Liver (tissue), 3 donors: ENCODE data around the gene XXYLT1.

ENCODE experiments used
- CTCF ChIP-seq: fragments of 150-350 bp; IDR thresholded peaks from 2 replicates; pipeline ENCODE4 v1.5.1; 2017; ENCODE audit warnings: improper control_type of control experiment, low read depth, low read length; ENCODE audit not compliant: missing input control
- EGR1 ChIP-seq, 2 donors: IDR thresholded peaks; 2 replicates each; pipeline ENCODE4 v1.6.1; 2016 to 2018; ENCODE audit warnings: antibody characterized with exemption in 2 of 2, low read depth in 2 of 2
- FOXA1 ChIP-seq: IDR thresholded peaks from 2 replicates; pipeline ENCODE4 v1.6.1; 2016; ENCODE audit warnings: antibody characterized with exemption
- GABPA ChIP-seq, 2 donors: IDR thresholded peaks in 1 of 2; conservative IDR thresholded peaks in 1 of 2; 2 replicates each; pipeline ENCODE4 v1.6.1; 2016; ENCODE audit warnings: antibody characterized with exemption in 2 of 2, mild to moderate bottlenecking in 1 of 2, moderate library complexity in 1 of 2
- HNF4G ChIP-seq: IDR thresholded peaks from 2 replicates; pipeline ENCODE4 v1.6.1; 2016; ENCODE audit warnings: antibody characterized with exemption
- JUND ChIP-seq, 2 donors: IDR thresholded peaks; 2 replicates each; pipeline ENCODE4 v1.6.1; 2016; ENCODE audit warnings: antibody characterized with exemption in 2 of 2
- MAX ChIP-seq: IDR thresholded peaks from 2 replicates; pipeline ENCODE4 v1.6.1; 2016; ENCODE audit warnings: antibody characterized with exemption
- RAD21 ChIP-seq, 2 donors: IDR thresholded peaks; 2 replicates each; pipeline ENCODE4 v1.6.1; 2016; ENCODE audit warnings: antibody characterized with exemption in 2 of 2, mild to moderate bottlenecking in 2 of 2
- RXRA ChIP-seq, 2 donors: IDR thresholded peaks; 2 replicates each; pipeline ENCODE4 v1.6.1; 2017 to 2018; ENCODE audit warnings: antibody characterized with exemption in 2 of 2, mild to moderate bottlenecking in 1 of 2
- SP1 ChIP-seq: IDR thresholded peaks from 2 replicates; pipeline ENCODE4 v1.6.1; 2018; ENCODE audit warnings: antibody characterized with exemption, mild to moderate bottlenecking
- TAF1 ChIP-seq: conservative IDR thresholded peaks from 2 replicates; pipeline ENCODE4 v1.6.1; 2016; ENCODE audit warnings: antibody characterized with exemption, mild to moderate bottlenecking
- YY1 ChIP-seq: IDR thresholded peaks from 2 replicates; pipeline ENCODE4 v1.6.1; 2016; ENCODE audit warnings: antibody characterized with exemption, mild to moderate bottlenecking
- TF ChIP-seq, protein P1 (sequence below): IDR thresholded peaks from 2 replicates; pipeline ENCODE4 v1.6.1; 2016; ENCODE audit warnings: antibody characterized with exemption
- TF ChIP-seq, protein P2 (sequence below): IDR thresholded peaks from 2 replicates; pipeline ENCODE4 v1.6.1; 2016; ENCODE audit warnings: antibody characterized with exemption, mild to moderate bottlenecking
- donor health status: healthy.
- donor health status: healthy.

DNA sequence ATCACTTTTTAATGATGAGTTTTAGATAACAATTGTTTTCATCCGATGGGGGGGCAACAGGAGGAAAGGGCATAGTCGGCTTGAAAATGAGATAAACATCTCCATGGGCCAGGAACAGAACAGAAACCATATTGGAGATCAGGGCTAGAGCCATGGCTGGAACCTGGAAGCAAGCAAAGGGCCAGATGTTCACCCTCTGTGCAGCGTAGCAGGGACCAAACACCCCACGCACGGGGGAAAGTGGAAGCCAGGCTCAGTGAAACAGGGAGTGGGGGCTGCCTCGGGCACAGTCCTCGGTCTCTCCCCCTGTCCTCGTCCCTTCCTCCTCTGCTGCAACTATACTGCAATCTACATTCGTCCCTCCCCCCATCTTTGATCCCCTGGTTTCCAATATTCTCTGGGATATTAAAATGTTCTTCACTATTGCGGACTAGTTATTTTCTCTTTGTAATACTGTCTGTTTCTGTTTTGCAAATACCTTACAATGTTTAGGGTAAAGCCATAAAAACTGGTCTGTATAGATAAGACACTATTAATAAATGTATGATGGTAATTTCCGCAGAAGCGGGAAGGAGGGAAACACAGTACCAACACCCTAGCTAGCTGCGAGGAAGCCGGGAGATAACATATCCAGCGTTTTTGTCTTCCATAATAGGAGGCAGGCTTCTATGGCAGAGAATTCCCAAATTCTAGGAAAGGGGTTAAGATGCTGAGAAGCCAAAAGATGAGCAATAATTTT is 121.5 kb downstream of the XXYLT1 start:
- TF ChIP-seq CTCF (no peak), YY1 (no peak), TAF1 (no peak), RXRA (IDR thresholded peaks at IDR 0.05) (no peak), GABPA (IDR thresholded peaks at IDR 0.05 in 1 of 2, conservative IDR thresholded peaks at IDR 0.05 in 1 of 2) (no peak), SP1 (no peak), JUND (IDR thresholded peaks at IDR 0.05) (no peak), MAX (no peak), RAD21 (IDR thresholded peaks at IDR 0.05) (no peak), HNF4G (no peak), EGR1 (IDR thresholded peaks at IDR 0.05; ENCODE audit: low read depth in 2 of 2) (no peak), FOXA1 (no peak)
- TF ChIP-seq, protein P1, sequence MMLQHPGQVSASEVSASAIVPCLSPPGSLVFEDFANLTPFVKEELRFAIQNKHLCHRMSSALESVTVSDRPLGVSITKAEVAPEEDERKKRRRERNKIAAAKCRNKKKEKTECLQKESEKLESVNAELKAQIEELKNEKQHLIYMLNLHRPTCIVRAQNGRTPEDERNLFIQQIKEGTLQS = no peak
- TF ChIP-seq, protein P2, sequence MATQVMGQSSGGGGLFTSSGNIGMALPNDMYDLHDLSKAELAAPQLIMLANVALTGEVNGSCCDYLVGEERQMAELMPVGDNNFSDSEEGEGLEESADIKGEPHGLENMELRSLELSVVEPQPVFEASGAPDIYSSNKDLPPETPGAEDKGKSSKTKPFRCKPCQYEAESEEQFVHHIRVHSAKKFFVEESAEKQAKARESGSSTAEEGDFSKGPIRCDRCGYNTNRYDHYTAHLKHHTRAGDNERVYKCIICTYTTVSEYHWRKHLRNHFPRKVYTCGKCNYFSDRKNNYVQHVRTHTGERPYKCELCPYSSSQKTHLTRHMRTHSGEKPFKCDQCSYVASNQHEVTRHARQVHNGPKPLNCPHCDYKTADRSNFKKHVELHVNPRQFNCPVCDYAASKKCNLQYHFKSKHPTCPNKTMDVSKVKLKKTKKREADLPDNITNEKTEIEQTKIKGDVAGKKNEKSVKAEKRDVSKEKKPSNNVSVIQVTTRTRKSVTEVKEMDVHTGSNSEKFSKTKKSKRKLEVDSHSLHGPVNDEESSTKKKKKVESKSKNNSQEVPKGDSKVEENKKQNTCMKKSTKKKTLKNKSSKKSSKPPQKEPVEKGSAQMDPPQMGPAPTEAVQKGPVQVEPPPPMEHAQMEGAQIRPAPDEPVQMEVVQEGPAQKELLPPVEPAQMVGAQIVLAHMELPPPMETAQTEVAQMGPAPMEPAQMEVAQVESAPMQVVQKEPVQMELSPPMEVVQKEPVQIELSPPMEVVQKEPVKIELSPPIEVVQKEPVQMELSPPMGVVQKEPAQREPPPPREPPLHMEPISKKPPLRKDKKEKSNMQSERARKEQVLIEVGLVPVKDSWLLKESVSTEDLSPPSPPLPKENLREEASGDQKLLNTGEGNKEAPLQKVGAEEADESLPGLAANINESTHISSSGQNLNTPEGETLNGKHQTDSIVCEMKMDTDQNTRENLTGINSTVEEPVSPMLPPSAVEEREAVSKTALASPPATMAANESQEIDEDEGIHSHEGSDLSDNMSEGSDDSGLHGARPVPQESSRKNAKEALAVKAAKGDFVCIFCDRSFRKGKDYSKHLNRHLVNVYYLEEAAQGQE = no peak
